GM21526 (cell line): Measurements from ENCODE around the gene CEP131.

Experiments
- ATAC-seq: cut with Tn5 transposase; IDR thresholded peaks from one replicate; pipeline ENCODE4 v1.9.1; 2021; ENCODE audit warnings: moderate library complexity; ENCODE audit not compliant: unreplicated experiment, low FRiP score

CEP131 gene

GRCh38 chr17:81171941-81172340 lies 50.8 kb downstream of the CEP131 start:
- ATAC-seq = no peak

GRCh38 chr17:81170727-81171494 lies 51.9 kb downstream of the CEP131 start:
- no peak for ATAC-seq

GRCh38 chr17:81169870-81170309 lies 52.9 kb downstream of the CEP131 start:
- ATAC-seq = no peak

- no peak for ATAC-seq
Observed at GRCh38 chr17:81167638-81168037, 55.1 kb downstream of the CEP131 start.

GRCh38 chr17:81167194-81167524 lies 55.6 kb downstream of the CEP131 start:
- ATAC-seq = no peak

- ATAC-seq = no peak
Observed at GRCh38 chr17:81166033-81166492, 56.7 kb downstream of the CEP131 start, which contains the start of gene AATK. AATK (minus strand) TSS chr17:81166221; CDS start chr17:81165992, 229 bp downstream.

GRCh38 chr17:81165246-81166032 lies 57.3 kb downstream of the CEP131 start, which contains the start of gene PVALEF:
PVALEF (plus strand) TSS chr17:81165507; CDS start chr17:81181227, 15,720 bp downstream.
- no peak for ATAC-seq

GRCh38 chr17:81164371-81165245 lies 58.2 kb downstream of the CEP131 start:
- ATAC-seq = no peak

- no peak for ATAC-seq
Observed at GRCh38 chr17:81163703-81164370, 58.9 kb downstream of the CEP131 start.

- ATAC-seq = no peak
Observed at GRCh38 chr17:81163051-81163695, 59.6 kb downstream of the CEP131 start.

- no peak for ATAC-seq
Observed at GRCh38 chr17:81162491-81162890, 60.3 kb downstream of the CEP131 start.

- no peak for ATAC-seq
Observed at GRCh38 chr17:81161972-81162371, 60.8 kb downstream of the CEP131 start.

- ATAC-seq = no peak
Observed at GRCh38 chr17:81161536-81161935, 61.2 kb downstream of the CEP131 start.

GRCh38 chr17:81160747-81161453 lies 61.9 kb downstream of the CEP131 start:
- ATAC-seq = no peak

GRCh38 chr17:81160306-81160705 lies 62.5 kb downstream of the CEP131 start:
- ATAC-seq = no peak

- no peak for ATAC-seq
Observed at GRCh38 chr17:81159611-81160265, 63.0 kb downstream of the CEP131 start.

GRCh38 chr17:81158688-81159590 lies 63.8 kb downstream of the CEP131 start:
- ATAC-seq = no peak
